Stomach smooth muscle (tissue), 2 donors: ENCODE data around the gene UBE2S.
A peak's percentile ranks its signal among the peaks of the same experiment; 100 is the strongest.
"Not testable (repeated sequence)": the region's sequence is repeated elsewhere in the genome, so short reads cannot be mapped to it uniquely, and the experiment has no call there.

Experiments used
- H3K27ac ChIP-seq: one replicate; pipeline ENCODE4 v1.7.0; 2013; ENCODE audit warnings: mild to moderate bottlenecking, low read length, inconsistent platforms
- H3K27me3 ChIP-seq, 2 donors: one replicate each; pipeline ENCODE4 v1.7.0; 2013; ENCODE audit warnings: low read length in 2 of 2; ENCODE audit not compliant: insufficient read depth in 2 of 2, control insufficient read depth in 1 of 2
- H3K36me3 ChIP-seq, 2 donors: one replicate each; pipeline ENCODE4 v1.7.0; 2013; ENCODE audit warnings: low read length in 2 of 2; ENCODE audit not compliant: control insufficient read depth in 2 of 2, insufficient read depth in 2 of 2
- H3K4me1 ChIP-seq: one replicate; pipeline ENCODE4 v1.7.0; 2013; ENCODE audit warnings: low read length; ENCODE audit not compliant: control insufficient read depth, insufficient read depth
- H3K4me3 ChIP-seq, 2 donors: one replicate each; pipeline ENCODE4 v1.7.0; 2013; ENCODE audit warnings: low read length in 2 of 2
- H3K9ac ChIP-seq, 2 donors: one replicate each; pipeline ENCODE4 v1.7.0; 2013; ENCODE audit warnings: low read length in 2 of 2, mild to moderate bottlenecking in 1 of 2
- H3K9me3 ChIP-seq, 2 donors: one replicate each; pipeline ENCODE4 v1.7.0; 2013; ENCODE audit warnings: low read length in 2 of 2; ENCODE audit not compliant: control insufficient read depth in 2 of 2
- donor health status: healthy.
- donor health status: Pancreatic carcinoma.

Gene UBE2S

DNA sequence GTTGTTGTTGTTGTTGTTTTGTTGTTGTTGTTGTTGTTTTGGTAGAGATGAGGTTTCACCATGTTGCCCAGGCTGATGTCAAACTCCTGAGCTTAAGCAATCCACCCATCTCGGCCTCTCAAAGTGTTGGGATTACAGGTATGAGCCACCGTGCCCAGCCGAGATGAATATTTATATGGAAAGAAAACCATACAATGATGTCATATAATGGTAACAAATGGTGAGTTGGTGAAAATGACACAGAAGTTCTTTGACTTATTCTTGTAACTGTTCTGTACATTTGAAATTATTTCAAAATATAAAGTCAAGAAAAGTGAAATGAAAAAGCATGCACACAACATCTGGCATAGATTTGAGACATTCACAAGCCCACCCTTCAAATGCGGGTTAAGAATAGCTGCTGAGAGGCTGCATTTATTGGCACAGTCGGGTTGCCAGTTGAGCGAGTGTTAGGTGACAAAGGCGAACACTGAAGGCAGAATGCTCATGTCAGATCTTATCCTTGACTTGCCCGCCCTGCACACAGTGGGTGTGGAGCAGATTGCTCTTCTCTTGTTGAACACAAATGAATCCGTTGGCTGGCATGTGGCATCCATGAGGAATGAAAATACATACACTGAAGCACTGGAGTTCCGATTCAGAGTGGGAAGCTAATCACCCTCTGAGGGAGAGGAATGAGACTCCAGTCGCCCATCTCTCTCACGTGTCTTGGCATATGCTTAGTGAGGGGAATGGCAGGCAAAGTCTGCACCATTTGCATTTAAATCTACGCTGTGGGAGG is 15.8 kb upstream of the UBE2S start:
- no peaks in the 10 kb centered on the region for H3K36me3 ChIP-seq
- H3K9me3 ChIP-seq: no peaks in the 10 kb centered on the region
- peaks cover 1 to 19% of the 10 kb centered on the region in 2 donors for H3K27me3 ChIP-seq
- H3K9ac ChIP-seq: no peak overlapping the region
- H3K27ac ChIP-seq: no peak overlapping the region
- no peak overlapping the region for H3K4me3 ChIP-seq
- H3K4me1 ChIP-seq: no peaks in the 10 kb centered on the region

GRCh38 chr19:55421281-55421680 is 13.7 kb upstream of the UBE2S start:
- H3K27me3 ChIP-seq: peaks cover 0 to 17% of the 10 kb centered on the region in 2 donors
- not testable (repeated sequence) for H3K36me3 ChIP-seq, H3K27ac ChIP-seq, H3K4me1 ChIP-seq, H3K9ac ChIP-seq, H3K4me3 ChIP-seq, H3K9me3 ChIP-seq

DNA sequence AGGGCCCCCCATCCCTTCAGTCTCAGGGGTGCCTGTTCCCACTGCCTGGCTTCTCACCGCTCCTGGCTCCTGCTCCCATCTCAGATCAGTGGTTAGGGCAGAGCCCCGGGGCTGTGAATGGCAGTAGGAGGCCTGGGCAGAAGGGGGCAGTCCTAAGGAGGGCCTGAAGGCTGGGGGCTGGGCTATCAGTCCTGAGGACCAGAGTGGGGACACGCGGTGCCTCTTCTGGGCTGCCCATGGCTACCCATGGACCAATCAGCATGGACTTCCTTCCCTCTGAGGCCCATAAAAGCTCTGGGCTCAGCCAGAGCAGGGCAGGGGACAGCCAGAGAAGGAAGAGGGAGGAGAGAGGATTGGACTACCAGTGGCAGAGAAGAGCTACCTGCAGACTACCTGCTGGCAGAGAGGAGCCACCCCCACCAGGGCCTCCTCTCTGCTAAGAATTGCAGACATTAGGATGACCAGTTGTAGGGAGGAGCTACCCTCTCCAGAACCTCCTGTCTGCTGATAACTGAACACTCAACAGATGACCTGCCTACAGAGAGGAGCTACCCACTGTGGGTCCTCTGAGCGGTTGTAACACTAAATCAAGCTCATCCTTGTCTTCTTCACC is 12.1 kb upstream of the UBE2S start:
- Histone ChIP-seq H3K36me3 (no peaks in the 10 kb centered on the region), H3K9ac (no peak overlapping the region), H3K4me1 (no peaks in the 10 kb centered on the region), H3K4me3 (no peak overlapping the region), H3K27ac (no peak overlapping the region), H3K27me3 (peaks cover 2 to 16% of the 10 kb centered on the region in 2 donors), H3K9me3 (no peaks in the 10 kb centered on the region)

DNA sequence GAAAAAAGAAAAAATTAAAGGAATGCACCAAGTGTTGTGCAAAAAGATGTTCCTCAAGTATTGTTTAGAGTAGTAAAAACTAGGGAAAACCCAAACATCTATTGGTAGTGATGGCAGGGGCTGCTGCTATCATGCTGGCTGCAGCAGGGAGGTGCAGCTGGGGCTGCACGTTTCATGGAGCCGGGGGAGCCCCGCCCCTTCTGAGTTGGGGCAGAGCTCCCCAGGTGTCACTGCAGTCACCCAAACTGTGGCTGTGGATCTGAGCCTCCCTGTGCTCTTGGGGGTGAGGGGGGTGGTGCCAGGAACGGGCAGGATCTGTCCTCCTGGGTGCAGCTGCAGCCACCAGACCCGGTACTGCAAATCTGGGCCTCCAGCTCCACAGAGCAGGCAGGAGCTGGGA is 11.5 kb upstream of the UBE2S start:
- no peaks in the 10 kb centered on the region for H3K9me3 ChIP-seq
- no peaks in the 10 kb centered on the region for H3K36me3 ChIP-seq
- H3K9ac ChIP-seq: no peak overlapping the region
- peaks cover 2 to 11% of the 10 kb centered on the region in 2 donors for H3K27me3 ChIP-seq
- H3K27ac ChIP-seq: no peak overlapping the region
- no peaks in the 10 kb centered on the region for H3K4me1 ChIP-seq
- no peak overlapping the region for H3K4me3 ChIP-seq

- H3K4me1 ChIP-seq: no peaks in the 10 kb centered on the region
- H3K27ac ChIP-seq: no peak overlapping the region
- H3K27me3 ChIP-seq: peaks cover 2 to 7% of the 10 kb centered on the region in 2 donors
- no peaks in the 10 kb centered on the region for H3K9me3 ChIP-seq
- no peaks in the 10 kb centered on the region for H3K36me3 ChIP-seq
- H3K9ac ChIP-seq: no peak overlapping the region
- no peak overlapping the region for H3K4me3 ChIP-seq
These were observed 10.6 kb upstream of the UBE2S start for GRCh38 chr19:55418185-55418584.

DNA sequence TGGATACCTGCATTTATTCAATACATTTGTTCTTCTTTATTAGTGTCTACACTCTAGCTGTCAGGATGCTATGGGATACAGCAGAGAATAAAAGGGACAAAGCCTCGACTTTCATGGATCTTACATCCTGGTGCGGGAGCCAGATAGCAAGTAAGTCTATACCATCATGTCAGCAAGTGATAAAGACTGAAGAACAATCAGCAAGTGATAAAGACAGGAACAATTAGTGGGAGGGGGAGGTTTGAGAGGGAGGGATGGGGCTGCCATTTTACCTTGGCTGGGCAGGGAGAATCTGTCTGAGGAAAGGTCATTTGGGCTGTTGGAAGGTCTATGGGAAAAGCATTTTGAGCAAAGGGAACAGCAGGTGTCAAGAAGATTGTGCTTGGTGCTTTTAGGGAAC is 2.6 kb upstream of the UBE2S start:
- no peak overlapping the region for H3K9ac ChIP-seq
- peaks cover 22% of the 10 kb centered on the region for H3K4me1 ChIP-seq
- peaks cover 7% of the 10 kb centered on the region in 2 donors for H3K36me3 ChIP-seq
- no peaks in the 10 kb centered on the region for H3K9me3 ChIP-seq
- H3K27me3 ChIP-seq: no peaks in the 10 kb centered on the region
- H3K4me3 ChIP-seq: no peak overlapping the region
- no peak overlapping the region for H3K27ac ChIP-seq

DNA sequence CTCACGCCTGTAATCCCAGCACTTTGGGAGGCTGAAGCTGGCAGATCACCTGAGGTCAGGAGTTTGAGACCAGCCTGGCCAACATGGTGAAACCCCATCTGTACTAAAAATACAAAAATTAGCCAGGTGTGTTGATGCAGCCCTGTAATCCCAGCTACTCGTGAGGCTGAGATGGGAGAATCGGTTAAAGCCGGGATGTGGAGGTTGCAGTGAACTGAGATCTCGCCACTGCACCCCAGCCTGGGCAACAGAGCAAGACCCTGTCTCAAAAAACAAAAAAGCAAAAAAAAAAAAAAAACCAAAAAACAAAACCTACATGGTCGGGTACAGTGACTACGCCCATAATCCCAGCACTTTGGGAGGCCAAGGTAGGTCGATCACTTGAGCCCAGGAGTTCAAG is 1.6 kb upstream of the UBE2S start:
- not testable (repeated sequence) for H3K9me3 ChIP-seq, H3K27me3 ChIP-seq, H3K36me3 ChIP-seq, H3K27ac ChIP-seq, H3K9ac ChIP-seq, H3K4me3 ChIP-seq
- H3K4me1 ChIP-seq: peaks cover 22% of the 10 kb centered on the region

DNA sequence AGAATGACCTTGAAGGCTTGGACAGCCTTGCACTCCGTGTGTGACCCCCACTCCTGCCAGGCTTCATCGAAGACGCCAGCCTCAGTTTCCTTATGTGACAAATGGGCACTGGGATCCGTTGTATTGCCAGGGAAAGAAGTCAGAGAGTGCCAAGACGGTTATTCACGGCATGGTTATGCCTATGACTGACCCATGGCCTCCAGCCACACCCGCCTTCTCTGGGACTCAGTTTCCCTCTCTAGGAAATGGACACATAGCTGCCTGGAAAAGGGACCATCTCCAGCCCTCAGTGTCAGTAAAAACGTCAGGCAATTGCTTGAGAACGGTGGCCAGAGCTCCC is 915 bp upstream of the UBE2S start:
- peak overlapping the region; percentile 81 to 93 for H3K4me3 ChIP-seq
- H3K9ac ChIP-seq: peak overlapping the region; percentile 79 to 90
- peak overlapping the region; percentile 99 for H3K27ac ChIP-seq
- peaks cover 7 to 12% of the 10 kb centered on the region in 2 donors for H3K36me3 ChIP-seq
- no peaks in the 10 kb centered on the region for H3K9me3 ChIP-seq
- H3K27me3 ChIP-seq: no peaks in the 10 kb centered on the region
- H3K4me1 ChIP-seq: peaks cover 22% of the 10 kb centered on the region

GRCh38 chr19:55407800-55408532 is 378 bp upstream of the UBE2S start:
- Histone ChIP-seq H3K36me3 (peaks cover 12 to 16% of the 10 kb centered on the region in 2 donors), H3K4me1 (peaks cover 22% of the 10 kb centered on the region), H3K9me3 (no peaks in the 10 kb centered on the region), H3K27ac (peak overlapping the region; percentile 99), H3K4me3 (peak overlapping the region; percentile 81 to 93), H3K9ac (peak overlapping the region; percentile 81 to 90), H3K27me3 (no peaks in the 10 kb centered on the region)

DNA sequence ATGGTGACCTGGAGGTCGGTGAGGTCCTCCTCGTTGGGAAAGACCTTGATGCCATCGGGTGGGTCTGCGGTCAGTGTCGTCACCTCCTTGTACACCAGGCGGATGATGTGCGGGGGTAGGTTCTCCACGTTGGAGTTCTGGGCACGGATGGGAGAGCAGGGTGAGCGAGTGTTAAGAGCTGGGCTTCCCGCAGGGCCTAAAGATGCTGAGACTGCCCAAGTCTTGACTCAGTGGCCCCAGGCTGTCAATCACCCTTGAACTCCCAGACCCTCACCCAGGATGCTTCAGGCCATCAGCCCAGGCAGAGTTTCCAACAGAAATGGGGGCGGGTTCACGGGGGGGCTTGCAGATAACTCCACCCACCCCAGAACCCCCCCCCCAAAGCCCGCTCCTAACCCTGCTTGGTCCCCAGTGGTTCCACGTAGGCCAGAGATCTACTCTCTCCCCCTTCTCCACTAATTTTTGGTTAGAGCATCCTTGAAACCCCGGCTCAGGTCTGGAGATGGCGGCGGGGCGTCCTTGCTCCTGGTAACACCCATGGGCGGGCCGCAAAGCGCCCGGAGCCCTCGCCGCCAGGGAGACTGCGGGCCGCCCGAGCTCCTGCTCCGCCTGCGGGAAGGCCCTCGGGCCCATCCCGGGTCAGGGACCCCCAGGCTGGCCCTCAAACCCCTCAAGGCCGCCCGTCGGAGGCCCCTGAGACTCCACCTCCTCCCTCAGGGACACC is 600 bp downstream of the UBE2S start:
- peak overlapping the region; percentile 81 to 90 for H3K9ac ChIP-seq
- peaks cover 22 to 25% of the 10 kb centered on the region in 2 donors for H3K36me3 ChIP-seq
- H3K9me3 ChIP-seq: no peaks in the 10 kb centered on the region
- H3K27me3 ChIP-seq: no peaks in the 10 kb centered on the region
- peaks cover 22% of the 10 kb centered on the region for H3K4me1 ChIP-seq
- peak overlapping the region; percentile 99 for H3K27ac ChIP-seq
- peak overlapping the region; percentile 73 to 81 for H3K4me3 ChIP-seq
